ENCODE measurements around the gene PRUNE2.

DNA sequence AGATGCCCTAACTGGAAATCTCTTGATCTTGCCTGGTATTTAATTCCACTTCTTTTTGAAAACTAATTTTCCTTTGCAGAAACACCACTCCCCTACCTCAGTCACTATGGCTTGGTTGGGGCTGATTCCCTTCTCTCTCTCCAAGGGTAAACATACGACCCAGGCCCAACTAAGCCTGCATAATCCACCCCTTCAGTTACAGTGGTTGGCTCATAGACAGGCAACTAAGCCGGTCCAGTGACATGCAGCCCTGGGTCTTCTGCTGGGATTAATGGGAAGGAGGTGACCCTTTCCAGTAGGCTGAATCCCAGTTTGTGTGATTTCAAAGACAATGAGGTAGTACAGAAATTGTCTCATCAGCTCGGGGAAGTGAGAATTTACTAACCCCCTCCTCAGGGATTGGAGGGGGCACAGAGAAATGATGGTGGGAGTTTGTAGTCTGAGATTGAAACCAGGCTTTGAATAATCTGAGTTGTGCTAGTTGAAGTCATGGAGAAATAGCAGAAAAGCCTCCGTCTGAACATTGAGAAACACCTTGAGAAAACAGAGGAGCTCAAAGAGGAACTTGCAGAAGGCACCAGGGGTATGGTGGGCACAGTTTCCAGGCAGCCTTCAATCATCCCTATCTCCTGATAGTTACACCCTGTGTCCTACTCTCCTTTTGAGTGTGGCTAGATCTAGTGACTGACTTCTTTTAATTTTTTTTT lies 298.0 kb downstream of the PRUNE2 start:
- TF ChIP-seq EZH2 (IDR thresholded peaks at IDR 0.05) (no peak), POLR2AphosphoS5 (IDR thresholded peaks at IDR 0.05; ENCODE audit: borderline replicate concordance, low read depth, low read length) (no peak), FOXP2 (optimal IDR thresholded peaks at IDR 0.05; ENCODE audit: control extremely low read depth, extremely low read length, insufficient read depth) (no peak)
